ENCODE measurements around the gene GPC6. TPM values are rescaled to one million over a fixed set of nuclear protein-coding genes. Genes with fewer than 3 reads are reported as not detected.

GPC6 gene
- total RNA-seq, 1 donor from 2014 or later: not detected

DNA sequence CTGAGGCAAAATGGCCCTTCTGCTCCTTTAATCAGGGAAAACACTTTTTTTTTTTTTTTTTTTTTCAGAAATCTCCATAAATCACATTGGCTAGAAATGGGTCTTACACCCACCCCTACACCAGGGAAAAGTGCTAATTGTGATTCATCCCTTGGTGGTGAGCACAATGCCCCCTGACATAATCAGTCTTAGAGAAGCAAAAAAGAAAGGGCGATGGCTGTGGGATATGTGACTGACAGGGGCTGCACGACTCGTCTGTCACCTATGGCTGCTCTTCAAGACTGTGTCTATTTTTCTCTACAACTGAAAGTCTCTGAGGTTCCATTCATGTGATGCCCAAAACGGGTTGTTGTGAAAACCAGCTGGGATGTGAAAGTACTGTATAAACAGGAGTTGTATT, 3.6 kb upstream of the GPC6 start:
- H3K4me3 Mint-ChIP-seq: no peak overlapping the region
- no peak overlapping the region for H3K27ac Mint-ChIP-seq
- H3K4me1 Mint-ChIP-seq: no peaks in the 10 kb centered on the region
- H3K36me3 Mint-ChIP-seq (ENCODE audit: low read depth): no peaks in the 10 kb centered on the region
- intact Hi-C loops (cut with micrococcal nuclease): loop anchor here (10.0 kb wide), 1 partner anchor 1482 kb away; no protein-coding TSS in a partner anchor
- no peak for DNase-seq
- peaks cover 22% of the 10 kb centered on the region for H3K27me3 Mint-ChIP-seq
- peaks cover 5% of the 10 kb centered on the region for H3K9me3 Mint-ChIP-seq

DNA sequence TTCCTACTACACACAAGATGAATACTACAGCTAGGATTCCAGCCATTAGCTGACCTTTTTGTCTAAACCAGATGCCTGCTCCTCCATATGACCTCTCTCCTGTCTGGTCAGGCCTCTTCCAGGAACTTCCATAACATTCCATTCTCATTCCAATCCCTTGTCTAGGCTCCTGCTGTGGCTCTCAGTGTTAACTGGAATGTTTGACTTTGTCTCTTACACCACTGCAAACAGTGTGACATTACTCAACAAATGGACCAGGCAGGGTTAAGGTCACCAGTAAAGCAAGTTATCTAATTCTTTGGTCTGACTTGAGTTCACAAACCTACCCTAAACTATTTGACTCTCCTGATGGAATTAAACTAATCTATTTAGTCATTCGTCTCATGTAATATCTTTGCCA, 2.1 kb upstream of the GPC6 start:
- no peaks in the 10 kb centered on the region for H3K4me1 Mint-ChIP-seq

DNA sequence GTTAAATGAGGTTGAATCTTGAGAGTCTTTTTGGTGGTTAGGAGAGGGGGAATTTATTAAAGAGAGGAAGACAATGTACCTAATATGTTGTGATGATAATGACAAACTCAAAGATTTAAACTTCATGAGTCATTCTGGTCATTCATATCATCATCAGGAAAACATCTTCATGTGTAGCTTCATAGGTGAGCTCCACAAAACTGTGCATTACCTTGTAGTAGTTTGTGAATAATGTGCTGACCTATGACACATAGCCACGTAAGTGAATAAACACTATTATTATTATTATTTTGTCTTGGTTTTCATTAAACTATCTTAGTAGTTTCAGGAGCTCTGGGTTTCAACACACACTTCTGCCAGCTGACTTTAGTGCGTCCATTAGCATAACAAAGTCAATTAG, 997 bp upstream of the GPC6 start:
- H3K27ac Mint-ChIP-seq: no peak overlapping the region
- H3K36me3 Mint-ChIP-seq (ENCODE audit: low read depth): no peaks in the 10 kb centered on the region
- peaks cover 5% of the 10 kb centered on the region for H3K9me3 Mint-ChIP-seq
- DNase-seq: no peak
- no peak overlapping the region for H3K4me3 Mint-ChIP-seq
- intact Hi-C loops (cut with micrococcal nuclease): loop anchor here (10.0 kb wide), 1 partner anchor 1479 kb away; no protein-coding TSS in a partner anchor
- no peaks in the 10 kb centered on the region for H3K4me1 Mint-ChIP-seq
- H3K27me3 Mint-ChIP-seq: peaks cover 42% of the 10 kb centered on the region

More for the DNA sequence above, 2.1 kb upstream of the GPC6 start:
- DNase-seq: no peak
- Mint-ChIP-seq H3K4me3 (no peak overlapping the region), H3K9me3 (peaks cover 5% of the 10 kb centered on the region), H3K36me3 (ENCODE audit: low read depth) (no peaks in the 10 kb centered on the region), H3K27me3 (peaks cover 34% of the 10 kb centered on the region), H3K27ac (no peak overlapping the region)
- intact Hi-C loops (cut with micrococcal nuclease): loop anchor here (10.0 kb wide), 1 partner anchor 1480 kb away; no protein-coding TSS in a partner anchor

DNA sequence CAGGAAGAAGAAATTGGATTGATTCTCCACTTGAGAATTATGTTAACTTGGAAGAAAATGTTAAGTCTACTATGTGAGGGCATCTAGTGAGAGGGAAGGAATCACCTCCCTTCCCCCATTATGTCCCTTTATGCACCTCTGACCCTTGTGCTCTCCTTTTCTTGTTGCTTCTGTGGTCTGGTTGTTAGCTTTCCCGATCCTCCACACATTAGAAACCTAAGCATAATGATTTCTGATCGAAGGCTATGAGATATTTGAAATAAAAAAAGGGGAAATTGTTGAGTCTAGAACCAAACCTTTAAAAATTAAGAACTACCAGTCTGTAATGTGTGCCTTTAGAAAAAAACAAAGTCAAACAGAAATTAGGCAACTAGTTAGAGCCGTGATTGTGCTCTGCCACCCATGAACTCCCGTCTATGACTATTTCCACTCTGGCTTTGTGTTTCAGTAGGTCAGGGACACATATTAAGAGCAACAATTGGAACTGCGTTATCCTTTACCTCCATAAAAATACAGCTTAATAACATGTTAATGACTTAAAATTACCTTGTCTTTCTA, 463 bp upstream of the GPC6 start:
- H3K4me1 Mint-ChIP-seq: no peaks in the 10 kb centered on the region
- peaks cover 42% of the 10 kb centered on the region for H3K27me3 Mint-ChIP-seq
- no peaks in the 10 kb centered on the region for H3K36me3 Mint-ChIP-seq (ENCODE audit: low read depth)
- DNase-seq: no peak
- no peak overlapping the region for H3K4me3 Mint-ChIP-seq
- peaks cover 5% of the 10 kb centered on the region for H3K9me3 Mint-ChIP-seq
- intact Hi-C loops (cut with micrococcal nuclease): loop anchor here (10.0 kb wide), 1 partner anchor 1479 kb away; no protein-coding TSS in a partner anchor
- no peak overlapping the region for H3K27ac Mint-ChIP-seq

DNA sequence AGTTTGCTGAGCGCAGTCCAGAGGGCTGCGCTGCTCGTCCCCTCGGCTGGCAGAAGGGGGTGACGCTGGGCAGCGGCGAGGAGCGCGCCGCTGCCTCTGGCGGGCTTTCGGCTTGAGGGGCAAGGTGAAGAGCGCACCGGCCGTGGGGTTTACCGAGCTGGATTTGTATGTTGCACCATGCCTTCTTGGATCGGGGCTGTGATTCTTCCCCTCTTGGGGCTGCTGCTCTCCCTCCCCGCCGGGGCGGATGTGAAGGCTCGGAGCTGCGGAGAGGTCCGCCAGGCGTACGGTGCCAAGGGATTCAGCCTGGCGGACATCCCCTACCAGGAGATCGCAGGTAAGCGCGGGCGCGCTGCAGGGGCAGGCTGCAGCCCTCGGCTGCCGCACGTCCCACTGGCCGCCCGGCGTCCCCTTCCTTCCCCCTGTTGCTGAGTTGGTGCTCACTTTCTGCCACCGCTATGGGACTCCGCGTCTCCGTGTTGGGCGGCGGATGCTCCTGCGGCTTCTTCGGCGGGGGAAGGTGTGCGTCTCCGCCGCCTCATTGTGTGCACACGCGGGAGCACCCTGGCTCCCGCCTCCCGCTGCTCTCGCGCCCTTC, 772 bp downstream of the GPC6 start:
- Mint-ChIP-seq H3K36me3 (ENCODE audit: low read depth) (no peaks in the 10 kb centered on the region), H3K27ac (no peak overlapping the region), H3K9me3 (peaks cover 5% of the 10 kb centered on the region), H3K27me3 (peaks cover 42% of the 10 kb centered on the region), H3K4me1 (no peaks in the 10 kb centered on the region), H3K4me3 (no peak overlapping the region)
- DNase-seq: no peak
- intact Hi-C loops (cut with micrococcal nuclease): loop anchor here (10.0 kb wide), 1 partner anchor 1477 kb away; no protein-coding TSS in a partner anchor

DNA sequence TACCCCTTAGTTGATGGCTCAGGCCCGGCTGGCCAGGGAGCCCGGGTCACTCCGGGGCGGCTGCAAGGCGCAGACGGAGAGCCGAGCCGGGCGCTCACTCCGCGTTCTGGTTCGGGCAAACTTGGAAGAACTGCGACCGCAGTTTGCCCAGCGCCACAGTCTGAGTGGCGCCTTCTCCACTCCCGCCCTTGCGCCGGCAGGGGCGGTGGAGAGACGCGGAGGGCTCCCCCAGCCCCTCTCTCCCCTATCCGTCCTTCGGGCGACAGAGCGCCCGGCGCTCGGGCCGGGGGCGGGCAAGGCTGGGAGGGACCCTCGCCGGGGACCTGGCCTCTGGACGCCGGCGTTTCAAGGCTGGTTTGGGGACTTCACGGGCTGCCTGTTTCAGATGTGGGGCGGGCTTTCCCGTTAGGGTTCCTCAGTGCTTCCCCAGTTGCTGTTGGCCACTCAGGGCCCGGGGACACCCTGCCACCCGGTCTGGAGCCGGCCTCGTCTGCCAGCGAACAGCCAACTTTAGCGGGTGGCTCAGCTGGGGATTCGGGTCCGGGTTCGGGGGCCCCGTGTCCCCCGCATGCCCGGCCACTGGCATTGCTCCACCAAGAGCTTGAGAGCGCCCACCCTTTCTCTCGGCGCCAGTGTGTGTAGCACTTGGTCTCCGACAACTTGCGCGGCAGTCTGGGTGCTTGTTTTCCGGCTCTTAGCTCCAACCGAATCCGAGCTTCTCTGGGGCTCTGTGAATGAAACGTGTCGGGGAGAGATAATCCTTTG, 1.5 kb downstream of the GPC6 start:
- intact Hi-C loops (cut with micrococcal nuclease): loop anchor here (10.0 kb wide), 1 partner anchor 1477 kb away; no protein-coding TSS in a partner anchor
- Mint-ChIP-seq H3K4me3 (no peak overlapping the region), H3K27me3 (peaks cover 42% of the 10 kb centered on the region)

DNA sequence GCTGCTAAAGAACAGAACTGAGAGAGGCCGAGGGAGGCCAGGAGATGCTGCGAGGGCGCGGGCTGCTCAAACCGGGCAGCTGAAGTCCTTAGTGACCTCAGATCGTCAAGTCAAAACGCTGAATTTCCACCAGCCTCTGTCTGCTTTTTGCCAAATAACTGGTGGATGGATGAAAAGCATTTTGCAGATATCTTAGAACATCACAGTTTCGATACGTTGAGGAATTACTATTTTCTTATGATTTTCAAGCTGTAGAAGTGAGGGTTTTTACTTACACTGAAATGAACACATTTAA, 2.0 kb downstream of the GPC6 start:
- Mint-ChIP-seq H3K4me1 (no peaks in the 10 kb centered on the region), H3K27me3 (peaks cover 42% of the 10 kb centered on the region), H3K36me3 (ENCODE audit: low read depth) (no peaks in the 10 kb centered on the region), H3K9me3 (peaks cover 5% of the 10 kb centered on the region), H3K27ac (no peak overlapping the region), H3K4me3 (no peak overlapping the region)
- no peak for DNase-seq
- intact Hi-C loops (cut with micrococcal nuclease): loop anchor here (10.0 kb wide), 1 partner anchor 1476 kb away; no protein-coding TSS in a partner anchor

More for the DNA sequence above, 1.5 kb downstream of the GPC6 start:
- no peaks in the 10 kb centered on the region for H3K36me3 Mint-ChIP-seq (ENCODE audit: low read depth)
- DNase-seq: no peak
- no peak overlapping the region for H3K27ac Mint-ChIP-seq
- H3K4me1 Mint-ChIP-seq: no peaks in the 10 kb centered on the region
- peaks cover 5% of the 10 kb centered on the region for H3K9me3 Mint-ChIP-seq

DNA sequence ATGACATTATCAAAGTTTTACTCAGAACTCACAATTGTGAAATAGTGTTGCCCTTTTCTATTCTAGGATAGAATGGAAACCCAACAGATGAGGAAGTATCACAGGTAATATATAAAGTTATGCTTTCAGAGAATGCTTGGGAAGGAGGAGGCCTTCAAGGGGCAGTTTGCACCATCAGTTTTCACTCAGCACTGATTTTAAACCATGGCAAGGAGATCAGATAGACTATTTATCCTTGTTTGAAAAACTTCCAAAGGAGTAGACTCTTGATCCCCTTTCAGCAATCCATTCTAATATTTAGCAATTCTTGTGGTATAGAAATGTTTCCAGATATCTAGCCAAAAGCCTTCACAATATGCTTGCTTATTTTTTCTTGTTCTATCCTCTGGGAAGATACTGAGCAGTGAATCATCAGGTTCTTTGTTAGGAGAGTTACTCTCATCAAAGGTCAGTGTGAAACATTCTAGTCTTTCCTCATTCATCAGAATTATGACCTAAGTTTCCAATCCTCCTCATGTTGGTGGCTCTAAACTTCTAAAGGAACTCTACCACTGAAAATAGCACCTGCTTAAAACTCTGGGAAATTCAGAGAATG, 3.8 kb downstream of the GPC6 start:
- no peak overlapping the region for H3K27ac Mint-ChIP-seq
- no peak for DNase-seq
- H3K36me3 Mint-ChIP-seq (ENCODE audit: low read depth): no peaks in the 10 kb centered on the region
- intact Hi-C loops (cut with micrococcal nuclease): no loop called here
- no peak overlapping the region for H3K4me3 Mint-ChIP-seq
- no peaks in the 10 kb centered on the region for H3K4me1 Mint-ChIP-seq
- peaks cover 40% of the 10 kb centered on the region for H3K27me3 Mint-ChIP-seq
- no peaks in the 10 kb centered on the region for H3K9me3 Mint-ChIP-seq

DNA sequence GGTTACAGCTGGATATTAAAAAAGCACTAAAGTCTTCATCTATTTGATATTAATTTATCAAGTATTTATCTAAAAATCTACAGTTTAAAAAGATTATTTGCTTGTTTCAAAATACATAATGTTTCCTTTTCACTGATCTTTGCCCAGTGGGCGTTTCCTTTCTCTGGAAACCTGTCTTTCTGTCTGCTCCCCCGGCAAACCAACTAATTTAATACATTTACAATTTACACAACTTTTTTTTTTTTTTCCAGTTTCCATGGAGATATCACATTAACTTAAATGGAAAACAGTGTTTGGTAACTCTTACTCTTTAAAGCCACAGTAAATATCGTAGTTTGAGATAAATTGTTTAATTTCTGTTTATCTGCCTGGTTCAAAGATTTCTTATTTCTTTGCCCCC, 5.3 kb downstream of the GPC6 start:
- Mint-ChIP-seq H3K27me3 (peaks cover 27% of the 10 kb centered on the region), H3K9me3 (no peaks in the 10 kb centered on the region), H3K4me3 (no peak overlapping the region), H3K36me3 (ENCODE audit: low read depth) (no peaks in the 10 kb centered on the region), H3K4me1 (no peaks in the 10 kb centered on the region), H3K27ac (no peak overlapping the region)
- intact Hi-C loops (cut with micrococcal nuclease): no loop called here
- no peak for DNase-seq

DNA sequence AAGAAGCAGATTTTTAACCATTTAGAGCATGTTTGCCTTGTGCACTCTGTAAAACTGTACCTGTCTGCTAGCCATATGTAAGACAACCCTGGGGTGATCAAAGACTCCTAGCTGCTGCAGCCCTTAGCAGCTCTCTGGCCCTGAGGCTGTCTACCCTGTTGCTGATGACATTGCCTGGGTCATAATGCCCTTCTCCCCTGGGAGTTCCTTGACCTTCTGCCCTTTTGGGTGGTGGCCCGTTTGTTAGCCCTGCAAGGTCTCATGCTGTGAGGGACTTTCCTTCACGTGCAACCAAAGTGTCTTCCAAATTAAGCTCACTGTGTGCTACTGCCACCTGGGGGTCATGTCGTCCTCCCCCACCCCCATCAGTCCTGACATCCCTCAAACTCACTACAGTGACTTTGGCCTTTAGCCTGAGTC, 7.4 kb downstream of the GPC6 start:
- H3K9me3 Mint-ChIP-seq: peaks cover 14% of the 10 kb centered on the region
- H3K4me3 Mint-ChIP-seq: no peak overlapping the region
- intact Hi-C loops (cut with micrococcal nuclease): no loop called here
- peaks cover 13% of the 10 kb centered on the region for H3K27me3 Mint-ChIP-seq
- no peak overlapping the region for H3K27ac Mint-ChIP-seq
- DNase-seq: no peak
- no peaks in the 10 kb centered on the region for H3K4me1 Mint-ChIP-seq
- no peaks in the 10 kb centered on the region for H3K36me3 Mint-ChIP-seq (ENCODE audit: low read depth)

DNA sequence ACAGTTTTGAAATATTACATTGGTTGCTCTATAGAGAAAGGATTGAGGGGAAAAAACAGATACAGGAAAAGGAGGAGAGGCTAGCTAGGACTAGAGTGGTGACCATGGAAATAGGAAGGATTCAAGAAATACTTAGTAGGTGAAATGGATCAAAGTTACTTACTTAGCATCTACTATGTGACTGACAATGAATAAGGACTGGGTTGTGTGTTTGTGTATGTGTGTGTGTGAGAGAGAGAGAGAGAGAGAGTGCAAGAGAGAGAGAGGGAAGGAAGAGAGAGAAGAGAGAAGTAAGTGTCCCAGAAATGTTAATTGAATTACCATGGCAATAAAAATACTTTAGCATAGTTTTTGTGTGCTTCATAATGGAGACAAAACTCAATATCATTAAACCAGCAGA, 7.9 kb downstream of the GPC6 start:
- no peak overlapping the region for H3K4me3 Mint-ChIP-seq
- H3K4me1 Mint-ChIP-seq: no peaks in the 10 kb centered on the region
- H3K27me3 Mint-ChIP-seq: peaks cover 8% of the 10 kb centered on the region
- H3K27ac Mint-ChIP-seq: no peak overlapping the region
- H3K36me3 Mint-ChIP-seq (ENCODE audit: low read depth): no peaks in the 10 kb centered on the region
- no peak for DNase-seq
- peaks cover 14% of the 10 kb centered on the region for H3K9me3 Mint-ChIP-seq
- intact Hi-C loops (cut with micrococcal nuclease): no loop called here

DNA sequence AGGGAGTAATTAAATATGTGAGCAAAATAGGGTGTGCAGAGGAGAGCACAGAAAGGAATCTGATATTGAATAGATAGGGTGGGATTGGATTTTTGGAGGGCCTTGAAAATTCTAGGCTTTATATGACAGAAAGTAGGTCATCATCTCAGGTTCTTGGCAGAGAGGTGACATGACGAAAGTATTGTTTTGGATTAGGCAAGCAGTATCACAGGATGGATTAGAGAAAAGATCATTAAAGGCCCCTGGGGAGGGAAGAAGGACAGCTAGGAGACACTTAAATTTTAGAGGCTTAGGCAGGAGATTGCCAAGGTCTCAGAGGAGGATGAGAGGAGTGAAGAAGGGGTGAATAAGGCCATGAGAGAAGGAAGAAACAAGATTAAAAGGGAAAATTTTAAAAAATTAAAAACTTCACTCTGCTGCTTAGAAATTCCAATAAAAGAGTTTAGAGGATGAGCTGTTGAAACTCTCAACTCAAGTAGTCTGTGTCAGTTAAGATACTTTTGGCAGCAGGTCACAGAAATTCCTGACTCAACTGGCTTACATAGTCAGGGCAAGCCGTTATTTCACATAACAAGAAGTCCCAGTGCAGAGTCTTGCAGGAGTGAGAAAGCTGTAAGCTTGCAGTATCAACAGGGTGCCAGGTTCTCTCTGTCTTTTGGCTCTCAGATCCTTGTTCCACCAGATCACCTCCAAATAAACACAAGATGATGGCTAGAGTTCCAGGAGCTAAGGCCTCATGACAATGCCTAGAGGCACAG, 8.8 kb downstream of the GPC6 start:
- intact Hi-C loops (cut with micrococcal nuclease): no loop called here
- H3K4me1 Mint-ChIP-seq: no peaks in the 10 kb centered on the region
- peaks cover 14% of the 10 kb centered on the region for H3K9me3 Mint-ChIP-seq
- H3K36me3 Mint-ChIP-seq (ENCODE audit: low read depth): no peaks in the 10 kb centered on the region
- no peak overlapping the region for H3K27ac Mint-ChIP-seq
- peaks cover 2% of the 10 kb centered on the region for H3K27me3 Mint-ChIP-seq
- no peak overlapping the region for H3K4me3 Mint-ChIP-seq
- DNase-seq: no peak

DNA sequence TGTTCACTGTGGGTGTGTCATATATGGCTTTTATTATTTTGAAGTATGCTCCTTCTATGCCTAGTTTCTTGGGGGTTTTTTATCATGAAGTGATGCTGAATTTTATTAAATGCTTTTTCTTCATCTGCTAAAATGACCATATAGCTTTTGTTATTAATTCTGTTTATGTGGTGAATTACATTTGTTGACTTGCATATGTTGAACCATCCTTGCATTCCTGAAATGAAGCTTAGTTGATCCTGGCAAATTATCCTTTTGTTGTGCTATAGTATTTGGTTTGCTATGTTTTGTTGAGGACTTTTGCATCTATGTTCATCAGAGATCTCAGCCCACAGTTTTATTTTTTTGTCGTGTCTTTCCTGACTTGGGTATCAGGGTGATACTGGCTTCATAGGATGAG, 12.1 kb downstream of the GPC6 start:
- DNase-seq: no peak
- H3K9me3 Mint-ChIP-seq: peaks cover 14% of the 10 kb centered on the region
- no peaks in the 10 kb centered on the region for H3K36me3 Mint-ChIP-seq (ENCODE audit: low read depth)
- no peak overlapping the region for H3K27ac Mint-ChIP-seq
- intact Hi-C loops (cut with micrococcal nuclease): no loop called here
- no peaks in the 10 kb centered on the region for H3K4me1 Mint-ChIP-seq
- no peaks in the 10 kb centered on the region for H3K27me3 Mint-ChIP-seq
- no peak overlapping the region for H3K4me3 Mint-ChIP-seq

All from activated CD4-positive, alpha-beta T cell treated with anti-CD3 and anti-CD28 coated beads, Interleukin-2, amount 10 ng/mL, durations not matched to agents 24 days and 14 days (primary cell).